ENCODE measurements around the gene PPP1R7.
"Not testable (repeated sequence)": the region's sequence is repeated elsewhere in the genome, so short reads cannot be mapped to it uniquely, and the experiment has no call there.

The PPP1R7 gene

GRCh38 chr2:241149925-241150659 lies at the start of gene PPP1R7:
PPP1R7 (plus strand) TSS chr2:241150467; CDS start chr2:241150496, 29 bp downstream.
- DNase-seq (ENCODE audit: low spot score), result peak; percentile 99
- TF ChIP-seq CTCF (IDR thresholded peaks at IDR 0.05; ENCODE audit: extremely low read depth, insufficient read depth, missing control alignments), result peak; percentile 71
- in situ Hi-C loops (cut with MboI; ENCODE audit: low pct_unique_long_range_greater_than_20kb, low sequenced_read_pairs, unreplicated experiment), result no loop called here

GRCh38 chr2:241102239-241102803 lies 47.9 kb upstream of the PPP1R7 start, which contains the start of gene MTERF4:
MTERF4 (minus strand) TSS chr2:241102287; CDS start chr2:241102273, 14 bp downstream.
- TF ChIP-seq CTCF (IDR thresholded peaks at IDR 0.05; ENCODE audit: extremely low read depth, insufficient read depth, missing control alignments), result no peak
- DNase-seq (ENCODE audit: low spot score), result peak; percentile 87
- in situ Hi-C loops (cut with MboI; ENCODE audit: low pct_unique_long_range_greater_than_20kb, low sequenced_read_pairs, unreplicated experiment), result no loop called here

- no peak for TF ChIP-seq CTCF (IDR thresholded peaks at IDR 0.05; ENCODE audit: extremely low read depth, insufficient read depth, missing control alignments)
- in situ Hi-C loops (cut with MboI; ENCODE audit: low pct_unique_long_range_greater_than_20kb, low sequenced_read_pairs, unreplicated experiment), result no loop called here
- no peak for DNase-seq (ENCODE audit: low spot score)
Observed at GRCh38 chr2:241103176-241103595, 47.1 kb upstream of the PPP1R7 start.

- in situ Hi-C loops (cut with MboI; ENCODE audit: low pct_unique_long_range_greater_than_20kb, low sequenced_read_pairs, unreplicated experiment); DNase-seq (ENCODE audit: low spot score): not testable (repeated sequence)
Observed at GRCh38 chr2:241104611-241105010, 45.7 kb upstream of the PPP1R7 start.

GRCh38 chr2:241105641-241106040 lies 44.6 kb upstream of the PPP1R7 start:
- in situ Hi-C loops (cut with MboI; ENCODE audit: low pct_unique_long_range_greater_than_20kb, low sequenced_read_pairs, unreplicated experiment), result no loop called here
- no peak for DNase-seq (ENCODE audit: low spot score)
- TF ChIP-seq CTCF (IDR thresholded peaks at IDR 0.05; ENCODE audit: extremely low read depth, insufficient read depth, missing control alignments), result no peak

GRCh38 chr2:241107031-241107783 lies 43.1 kb upstream of the PPP1R7 start:
- in situ Hi-C loops (cut with MboI; ENCODE audit: low pct_unique_long_range_greater_than_20kb, low sequenced_read_pairs, unreplicated experiment), result no loop called here
- TF ChIP-seq CTCF (IDR thresholded peaks at IDR 0.05; ENCODE audit: extremely low read depth, insufficient read depth, missing control alignments), result no peak
- no peak for DNase-seq (ENCODE audit: low spot score)

All from GM13977 (cell line).